Measurements from ENCODE around the gene BORCS5. TPM values are rescaled to one million over a fixed set of nuclear protein-coding genes. Genes with fewer than 3 reads are reported as not detected.

BORCS5 gene
- total and polyA plus RNA-seq, 2 of the 8 experiments (the other 6 are each of a cell fraction or from before 2014, with no cell fraction given), result 8.3 to 17.4 TPM

DNA sequence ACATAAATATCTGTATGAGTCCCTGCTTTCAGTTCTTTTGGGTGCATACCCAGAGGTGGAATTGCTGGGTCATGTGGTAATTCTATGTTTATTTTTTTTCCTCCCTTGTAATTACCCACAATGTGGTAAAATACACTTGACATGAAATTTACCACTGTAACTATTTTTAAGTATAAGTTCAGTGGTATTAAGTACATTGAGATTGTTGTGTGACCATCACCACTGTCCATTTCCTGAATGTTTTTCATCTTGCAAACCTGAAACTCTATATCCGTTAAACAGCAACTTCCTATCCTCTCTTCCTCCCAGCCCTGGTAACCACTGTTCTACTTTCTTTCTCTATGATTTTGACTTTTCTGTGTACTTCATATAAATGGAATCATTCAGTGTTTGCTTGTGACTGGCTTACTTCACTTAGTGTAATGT, 51.4 kb downstream of the BORCS5 start:
- Histone ChIP-seq H3K4ac (replicated peaks; ENCODE audit: insufficient read length, low read depth, low read length) (no peak overlapping the region), H3K27me3 (replicated peaks in 1 of 4; ENCODE audit: control insufficient read depth in 3 of 4, extremely low read depth in 1 of 4, insufficient read depth in 3 of 4, low read length in 3 of 4) (no peaks in the 10 kb centered on the region), H3K4me1 (replicated peaks in 1 of 4; ENCODE audit: control insufficient read depth in 3 of 4, insufficient read depth in 4 of 4, low read length in 3 of 4) (peaks cover 0 to 5% (median 0%) of the 10 kb centered on the region in 4 experiments; a peak in 1 of 7 replicates), H3K18ac (ENCODE audit: extremely low read depth, low read length) (no peak overlapping the region), H3K23ac (ENCODE audit: insufficient read length) (no peak overlapping the region), H3K23me2 (ENCODE audit: low read depth, low read length) (no peaks in the 10 kb centered on the region), H4K20me1 (replicated peaks in 1 of 2; ENCODE audit: control insufficient read depth in 1 of 2, insufficient read depth in 2 of 2, low read length in 2 of 2) (no peaks in the 10 kb centered on the region), H2BK15ac (ENCODE audit: low read length) (no peak overlapping the region), H3K9me3 (ENCODE audit: insufficient read depth in 2 of 2, low read depth in 1 of 2, low read length in 1 of 2) (no peaks in the 10 kb centered on the region), H3K14ac (ENCODE audit: insufficient read length) (no peak overlapping the region), H4K5ac (ENCODE audit: insufficient read length, low read depth, low read length) (no peak overlapping the region), H2AFZ (ENCODE audit: low read length) (no peak overlapping the region), H3K9ac (replicated peaks in 1 of 4; ENCODE audit: extremely low read depth in 1 of 4, low read depth in 3 of 4, low read length in 3 of 4) (no peak overlapping the region), H4K91ac (replicated peaks; ENCODE audit: insufficient read length, low read length) (no peak overlapping the region), H3K27ac (ENCODE audit: low read depth, low read length) (no peak overlapping the region), H2BK20ac (ENCODE audit: low read length) (no peak overlapping the region), H3K79me1 (ENCODE audit: low read depth, low read length) (no peaks in the 10 kb centered on the region), H2BK5ac (ENCODE audit: low read depth, low read length) (no peak overlapping the region), H4K8ac (ENCODE audit: extremely low read depth, insufficient read depth, low read length) (no peak overlapping the region), H3K56ac (replicated peaks; ENCODE audit: insufficient read length, low read depth, low read length) (no peak overlapping the region), H2BK12ac (ENCODE audit: low read depth, low read length) (no peak overlapping the region), H3K4me3 (ENCODE audit: extremely low read depth in 1 of 4, insufficient read depth in 2 of 4, low read depth in 3 of 4, low read length in 4 of 4) (no peak overlapping the region), H3K36me3 (ENCODE audit: control insufficient read depth in 2 of 4, insufficient read depth in 4 of 4, low read length in 3 of 4) (no peaks in the 10 kb centered on the region; a peak in 1 of 8 replicates), H3K79me2 (ENCODE audit: control insufficient read depth in 1 of 2, insufficient read depth in 2 of 2, low read length in 2 of 2) (no peaks in the 10 kb centered on the region), H2AK5ac (ENCODE audit: low read depth, low read length) (no peak overlapping the region), H3K4me2 (ENCODE audit: insufficient read depth in 1 of 2, low read depth in 2 of 2, low read length in 2 of 2) (no peak overlapping the region), H2BK120ac (replicated peaks; ENCODE audit: low read depth, low read length) (no peak overlapping the region)
- CTCF ChIA-PET (ENCODE audit: partially characterized antibody), result no interaction called here
- POLR2A ChIA-PET (ENCODE audit: partially characterized antibody), result no interaction called here
- TF ChIP-seq SIX5 (IDR thresholded peaks at IDR 0.05; ENCODE audit: low read depth, low read length) (no peak), RFX5 (IDR thresholded peaks at IDR 0.05; ENCODE audit: borderline replicate concordance, low read depth, low read length) (no peak), SRF (IDR thresholded peaks at IDR 0.05; ENCODE audit: low read depth, low read length) (no peak), EGR1 (IDR thresholded peaks at IDR 0.05; ENCODE audit: borderline replicate concordance, low read depth, low read length) (no peak), SP4 (IDR thresholded peaks at IDR 0.05; ENCODE audit: low read length) (no peak), KDM1A (IDR thresholded peaks at IDR 0.05; ENCODE audit: borderline replicate concordance, low read length) (no peak), POLR2AphosphoS5 (IDR thresholded peaks at IDR 0.05; ENCODE audit: low read depth, low read length) (no peak), POLR2A (IDR thresholded peaks at IDR 0.05; ENCODE audit: control extremely low read depth in 1 of 2, low read depth in 2 of 2, low read length in 2 of 2) (no peak), PHF8 (conservative IDR thresholded peaks at IDR 0.05; ENCODE audit: low read depth, low read length) (no peak), CTBP2 (IDR thresholded peaks at IDR 0.05; ENCODE audit: borderline replicate concordance, insufficient read depth, insufficient read length, low read length) (no peak)
- TF ChIP-seq, protein P1, sequence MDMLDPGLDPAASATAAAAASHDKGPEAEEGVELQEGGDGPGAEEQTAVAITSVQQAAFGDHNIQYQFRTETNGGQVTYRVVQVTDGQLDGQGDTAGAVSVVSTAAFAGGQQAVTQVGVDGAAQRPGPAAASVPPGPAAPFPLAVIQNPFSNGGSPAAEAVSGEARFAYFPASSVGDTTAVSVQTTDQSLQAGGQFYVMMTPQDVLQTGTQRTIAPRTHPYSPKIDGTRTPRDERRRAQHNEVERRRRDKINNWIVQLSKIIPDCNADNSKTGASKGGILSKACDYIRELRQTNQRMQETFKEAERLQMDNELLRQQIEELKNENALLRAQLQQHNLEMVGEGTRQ (IDR thresholded peaks at IDR 0.05; ENCODE audit: low read length), result no peak
- DNase-seq (ENCODE audit: low read depth in 1 of 2, low spot score in 2 of 2), result no peak
- no peak for FAIRE-seq
- WGBS, 2 experiments (ENCODE audit: extremely low coverage in 1 of 2, insufficient coverage in 1 of 2, insufficient read length in 1 of 2, insufficient replicate concordance in 2 of 2, low coverage in 1 of 2, low lambda C conversion rate in 2 of 2, missing lambda C conversion rate in 1 of 2), result 93% methylated on average over 1 of the region's 1 CpG; no CpG with 5 or more reads in 1 of the 2 experiments
